HG03066 (cell line): ENCODE measurements around the gene KCNQ5.
"Not testable (repeated sequence)": the region's sequence is repeated elsewhere in the genome, so short reads cannot be mapped to it uniquely, and the experiment has no call there.

Experiments used
- ATAC-seq: cut with Tn5 transposase; IDR thresholded peaks from one replicate; pipeline ENCODE4 v1.9.1; 2021; ENCODE audit warnings: low read depth; ENCODE audit not compliant: unreplicated experiment

The KCNQ5 gene

DNA sequence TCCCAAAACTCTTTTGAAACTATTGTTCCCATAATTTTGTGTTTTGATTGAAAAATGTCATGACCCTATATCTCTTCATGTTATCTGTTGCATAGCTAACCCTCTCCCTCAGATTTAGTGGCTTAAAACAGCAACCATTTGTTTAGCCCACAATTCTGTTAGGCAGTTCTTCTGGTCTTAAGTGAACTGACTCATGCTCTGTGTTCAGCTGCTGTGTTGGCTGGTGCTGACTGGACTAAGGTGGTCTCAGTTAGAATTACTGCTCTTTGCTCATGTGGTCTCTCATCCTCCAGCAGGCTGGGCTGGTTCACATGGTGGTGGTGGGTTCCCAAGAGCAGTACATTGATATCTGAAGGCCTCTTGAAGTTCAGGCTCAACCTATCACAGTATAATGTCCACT lies 522.7 kb downstream of the KCNQ5 start:
- ATAC-seq: no peak

DNA sequence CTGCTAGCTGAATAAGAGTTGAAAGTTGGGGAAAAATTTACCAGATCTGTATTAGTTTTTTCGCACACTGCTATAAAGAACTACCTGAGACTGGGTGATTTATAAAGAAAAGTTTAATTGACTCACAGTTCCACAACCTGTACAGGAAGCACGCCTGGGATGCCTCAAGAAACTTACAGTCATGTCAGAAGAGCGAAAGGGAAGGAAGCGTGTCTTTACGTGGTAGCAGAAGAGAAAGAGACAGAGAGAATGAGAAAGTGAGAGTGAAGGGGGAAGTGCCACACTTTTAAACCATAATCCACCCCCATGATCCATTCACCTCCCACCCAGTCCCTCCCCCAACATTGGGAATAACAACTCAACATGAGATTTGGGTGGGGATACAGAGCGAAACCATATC lies 523.8 kb downstream of the KCNQ5 start:
- ATAC-seq: no peak

- no peak for ATAC-seq
These were observed 529.9 kb downstream of the KCNQ5 start for GRCh38 chr6:73151732-73152131.

GRCh38 chr6:73152556-73152955 lies 530.7 kb downstream of the KCNQ5 start:
- no peak for ATAC-seq

- no peak for ATAC-seq
These were observed 531.3 kb downstream of the KCNQ5 start for GRCh38 chr6:73152966-73153757.

DNA sequence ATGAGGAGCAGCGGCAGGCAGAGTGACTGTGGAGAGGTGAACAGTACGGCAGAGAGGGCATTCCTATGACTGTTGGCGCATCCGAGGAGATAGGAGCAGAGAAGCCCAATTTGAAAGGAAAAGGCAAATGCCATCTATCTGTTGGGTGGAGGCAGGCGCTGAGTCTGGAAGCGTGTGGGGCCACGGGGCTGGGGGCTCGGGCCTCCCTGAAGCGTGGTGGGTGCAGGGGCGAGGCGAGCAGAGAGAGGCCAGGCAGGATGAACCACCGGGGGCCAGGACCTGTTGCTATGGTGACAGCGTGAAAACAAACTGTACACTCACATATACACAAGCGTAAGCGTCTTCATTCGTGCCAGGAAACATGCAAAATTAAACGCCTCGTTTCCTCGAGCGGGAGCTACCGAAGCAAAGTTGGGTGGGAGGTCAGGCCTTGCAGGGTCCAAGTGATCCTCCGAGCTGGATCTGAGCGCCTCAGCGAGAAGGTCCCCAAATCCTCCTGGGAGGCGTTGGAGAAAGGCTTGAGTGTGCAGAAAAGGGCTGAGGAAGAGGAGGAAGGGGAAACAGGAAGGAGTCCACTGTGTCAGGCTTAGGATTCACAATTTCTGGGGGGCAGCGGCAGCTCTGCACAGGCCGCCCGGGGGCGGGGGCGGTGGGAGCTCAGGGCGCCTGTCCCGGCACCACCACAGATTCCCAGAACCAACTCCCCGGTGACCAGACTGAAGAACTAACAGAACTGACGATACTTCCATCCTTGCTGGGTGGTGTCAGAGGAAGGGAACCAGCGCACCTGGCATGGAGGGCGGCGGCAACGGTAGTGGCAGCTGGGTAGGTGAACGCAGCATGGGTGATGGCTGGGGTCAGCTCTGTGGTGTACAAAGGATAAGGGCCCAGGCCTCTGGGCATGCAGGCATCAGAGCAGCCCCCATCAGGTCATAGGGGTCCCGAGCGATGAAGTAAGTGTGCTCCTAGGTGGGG lies 535.2 kb downstream of the KCNQ5 start:
- no peak for ATAC-seq

DNA sequence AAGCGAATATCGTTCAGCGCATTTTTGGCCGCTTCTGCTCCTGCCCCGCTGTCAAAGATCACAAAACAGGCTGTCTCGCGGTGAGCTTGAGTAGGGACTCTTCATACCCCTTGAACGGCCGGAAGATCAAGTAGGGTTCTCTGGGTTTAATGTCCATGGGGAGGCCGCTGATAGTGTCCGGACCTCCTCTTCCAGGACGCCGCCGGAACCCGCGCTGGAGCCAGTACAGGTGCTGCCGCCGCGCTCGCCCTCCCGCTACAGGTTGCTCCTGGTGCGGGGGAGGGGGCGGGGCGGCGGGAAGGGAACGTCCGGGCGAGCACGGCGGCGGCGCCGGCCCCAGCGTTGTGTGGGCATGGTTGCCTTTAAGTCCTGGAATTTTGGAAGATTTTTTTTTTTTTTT lies 536.0 kb downstream of the KCNQ5 start:
- no peak for ATAC-seq

- no peak for ATAC-seq
These were observed 547.2 kb downstream of the KCNQ5 start for GRCh38 chr6:73169111-73169510.

DNA sequence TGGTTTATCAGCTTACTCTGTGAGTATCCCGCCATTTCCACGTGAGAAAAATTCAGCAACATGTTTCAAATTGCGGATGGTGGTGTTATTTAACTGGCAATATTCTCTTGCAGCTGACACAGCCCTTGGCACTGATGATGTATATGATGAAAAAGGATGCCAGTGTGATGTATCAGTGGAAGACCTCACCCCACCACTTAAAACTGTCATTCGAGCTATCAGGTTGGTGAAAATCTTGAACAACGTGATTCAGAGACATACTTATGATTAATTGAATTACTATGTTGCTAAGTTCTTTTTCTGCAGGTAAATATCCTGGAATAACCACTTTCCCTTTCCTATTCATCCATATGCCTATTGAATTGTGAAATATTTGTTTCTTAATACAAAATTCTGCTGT lies 547.8 kb downstream of the KCNQ5 start:
- ATAC-seq: no peak

- no peak for ATAC-seq
These were observed 552.8 kb downstream of the KCNQ5 start for GRCh38 chr6:73174646-73175045.

DNA sequence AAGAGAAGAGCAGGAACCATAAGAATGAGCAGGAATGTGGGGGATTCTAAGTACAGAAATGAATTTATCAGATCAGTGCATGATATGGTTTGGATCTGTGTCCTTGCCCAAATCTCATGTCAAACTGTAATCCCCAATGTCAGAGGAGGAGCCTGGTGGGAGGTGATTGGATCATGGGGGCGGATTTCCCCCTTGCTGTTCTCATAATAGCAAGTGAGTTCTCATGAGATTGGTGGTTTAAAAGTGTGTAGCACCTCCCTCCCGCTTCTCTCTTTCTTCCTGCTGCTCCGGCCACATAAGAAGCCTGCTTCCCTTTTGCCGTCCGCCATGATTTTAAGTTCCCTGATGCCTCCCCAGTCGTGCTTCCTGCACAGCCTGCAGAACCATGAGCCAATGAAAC lies 554.2 kb downstream of the KCNQ5 start:
- ATAC-seq: no peak

DNA sequence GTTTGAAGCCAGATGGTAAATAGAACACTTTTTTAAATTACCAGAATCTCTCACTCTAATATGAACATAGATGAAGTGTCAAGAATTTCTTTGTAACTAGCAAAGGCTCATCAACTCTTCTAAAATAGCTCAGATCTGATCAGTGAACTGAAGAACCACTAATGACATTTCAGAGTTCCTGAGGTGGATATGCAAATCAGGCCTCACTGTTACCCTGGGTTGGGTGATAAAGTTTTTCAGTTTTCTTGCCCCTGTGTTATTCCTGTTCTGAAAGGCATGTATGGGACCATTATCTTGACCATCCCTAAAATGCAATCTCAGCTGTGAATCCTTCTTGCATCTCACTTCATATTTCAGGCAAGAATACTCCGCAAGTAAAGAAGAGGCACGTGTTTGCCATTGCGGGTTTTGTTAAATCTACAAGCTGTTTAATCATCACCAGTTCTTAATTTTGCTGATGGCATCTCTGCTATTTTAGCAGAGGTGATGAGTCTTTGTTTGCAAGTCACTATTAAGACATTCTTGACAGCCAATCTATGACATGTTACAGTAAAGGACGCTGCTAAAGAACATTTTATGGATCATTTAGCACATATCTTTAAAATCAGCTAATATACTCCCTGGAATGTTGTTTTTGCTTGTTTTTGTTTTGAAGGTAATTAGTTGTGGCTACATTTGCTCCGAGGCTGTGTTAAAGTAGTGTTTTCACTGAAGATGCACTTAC lies 555.5 kb downstream of the KCNQ5 start:
- ATAC-seq: peak; percentile 65

GRCh38 chr6:73180076-73180738 lies 558.3 kb downstream of the KCNQ5 start:
- ATAC-seq: no peak

DNA sequence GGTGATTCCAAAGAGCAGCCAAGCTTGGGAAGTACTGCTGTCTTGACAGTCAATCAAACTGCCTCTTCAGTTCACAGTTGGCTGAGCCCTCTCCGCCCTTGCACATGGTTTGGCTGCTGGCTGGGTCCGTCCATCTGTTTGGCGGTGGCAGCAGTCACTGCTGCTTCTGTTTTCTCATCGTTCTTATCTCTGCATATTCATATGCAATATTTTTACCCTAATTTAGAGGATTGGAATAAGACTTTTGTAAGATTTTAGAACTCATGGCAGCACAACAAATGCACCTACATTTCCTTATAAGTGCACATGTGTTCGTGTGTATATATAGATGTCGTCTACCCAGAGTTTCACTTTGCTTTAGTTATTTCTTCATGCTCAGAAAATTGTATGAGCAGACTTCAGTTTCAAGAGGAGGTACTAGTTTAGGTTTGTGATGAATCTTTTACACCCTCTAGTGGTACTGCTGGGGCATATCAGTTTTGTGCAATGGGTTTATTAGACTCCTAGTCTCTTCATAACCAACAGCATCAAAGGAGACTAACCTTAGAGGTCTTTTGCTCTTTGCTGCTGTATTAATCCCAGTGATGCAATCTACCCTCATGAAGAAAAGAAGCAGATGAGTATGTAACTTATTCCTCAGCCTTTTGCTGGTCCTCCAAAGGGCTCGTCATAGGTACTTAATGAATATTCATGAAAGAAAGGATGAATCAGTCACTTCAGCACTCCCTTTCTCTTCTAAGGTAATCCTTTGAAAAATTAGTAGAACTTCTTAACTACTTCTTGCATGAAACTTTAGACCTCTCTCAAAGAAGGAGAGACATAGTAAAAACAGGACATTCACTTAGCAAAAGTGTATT lies 559.1 kb downstream of the KCNQ5 start:
- ATAC-seq: peak; percentile 66

GRCh38 chr6:73182021-73182607 lies 560.2 kb downstream of the KCNQ5 start:
- peak; percentile 44 for ATAC-seq

DNA sequence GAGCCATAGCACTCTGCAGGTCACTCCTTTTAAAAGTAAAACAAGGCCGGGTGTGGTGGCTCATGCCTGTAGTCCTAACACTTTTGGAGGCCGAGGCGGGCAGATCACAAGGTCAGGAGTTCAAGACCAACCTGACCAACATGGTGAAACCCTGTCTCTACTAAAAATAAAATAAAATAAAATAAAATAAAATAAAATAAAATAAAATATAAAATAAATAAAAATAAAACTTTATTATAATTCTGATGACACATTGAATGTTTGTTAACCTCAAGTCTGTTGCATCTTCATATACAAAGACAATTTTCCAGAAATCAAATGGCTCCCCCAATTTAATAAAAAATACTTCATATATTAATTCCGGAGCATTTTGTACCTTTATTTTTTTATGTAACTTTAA lies 571.4 kb downstream of the KCNQ5 start:
- ATAC-seq: not testable (repeated sequence)

- ATAC-seq: no peak
These were observed 572.9 kb downstream of the KCNQ5 start for GRCh38 chr6:73194744-73195143.

DNA sequence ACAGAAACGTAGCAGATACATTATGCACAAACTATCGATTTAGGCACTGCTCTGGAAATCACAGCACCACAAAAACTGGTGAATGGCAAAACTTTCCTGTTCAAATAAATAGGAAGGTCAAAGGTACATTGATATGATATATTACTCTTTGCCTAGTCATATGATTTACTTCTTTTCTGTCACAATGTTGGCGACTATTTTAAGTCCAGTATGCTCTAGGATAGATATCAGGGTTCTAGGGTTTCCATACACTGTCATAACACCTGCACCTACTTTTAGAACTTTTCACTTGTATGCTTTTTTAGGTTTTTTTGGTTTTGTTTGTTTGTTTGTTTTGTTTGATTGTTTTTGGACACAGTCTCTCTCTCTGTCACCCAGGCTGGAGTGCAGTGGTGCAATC lies 578.4 kb downstream of the KCNQ5 start:
- ATAC-seq: no peak

GRCh38 chr6:73200735-73201134 lies 578.9 kb downstream of the KCNQ5 start:
- ATAC-seq: no peak
